Stimulated activated CD4-positive, alpha-beta T cell treated with anti-CD3 and anti-CD28 coated beads, TNF-alpha, amount 100 ng/mL, for 48 hours (primary cell): Measurements from ENCODE around the gene ACOD1.

Experiments
- DNase-seq, 3 donors: peaks; one replicate each; pipeline ENCODE4 v3.0.0-alpha.2; 2020; ENCODE audit warnings: low read depth in 3 of 3

The ACOD1 gene

GRCh38 chr13:76991796-76992547 lies 43.7 kb downstream of the ACOD1 start, which contains the start of gene CLN5:
TSS of gene CLN5 (plus strand) at chr13:76992081. CDS start at chr13:76992099, 18 bp downstream.
- DNase-seq = peak; percentile 85 to 92 (median 85)

GRCh38 chr13:76992548-76993001 lies 44.3 kb downstream of the ACOD1 start:
- no peak for DNase-seq

- DNase-seq = no peak
These were observed 44.7 kb downstream of the ACOD1 start for GRCh38 chr13:76993021-76993420.

GRCh38 chr13:76993473-76993872 lies 45.2 kb downstream of the ACOD1 start:
- no peak for DNase-seq

- no peak for DNase-seq
These were observed 46.0 kb downstream of the ACOD1 start for GRCh38 chr13:76994281-76994680.

- DNase-seq = no peak
These were observed 52.2 kb downstream of the ACOD1 start for GRCh38 chr13:77000475-77000874.

- DNase-seq = no peak
These were observed 53.2 kb downstream of the ACOD1 start for GRCh38 chr13:77001540-77001939.

GRCh38 chr13:77001963-77002587 lies 53.8 kb downstream of the ACOD1 start:
- DNase-seq = no peak

GRCh38 chr13:77002590-77003190 lies 54.4 kb downstream of the ACOD1 start:
- DNase-seq = no peak
